Body of pancreas (tissue), 4 donors: ENCODE data around the gene ME3. TPM values are rescaled to one million over a fixed set of nuclear protein-coding genes. Genes with fewer than 3 reads are reported as not detected.
"Not testable (repeated sequence)": the region's sequence is repeated elsewhere in the genome, so short reads cannot be mapped to it uniquely, and the experiment has no call there.

ENCODE experiments used
- ATAC-seq: fragments of 150-250 bp; one replicate; pipeline ENCODE4 v1.9.1; 2016
- DNase-seq, 4 donors: peaks; one replicate each; pipeline ENCODE4 v3.0.0-alpha.2; 2019
- H3K27ac ChIP-seq, 4 donors: fragments of 200-600 bp; sonication (generic); 1 replicate in 3 of 4; 2 replicates in 1 of 4; pipeline versions ENCODE4 v1.5.1 to v1.6.1; 2016 to 2019; ENCODE audit warnings: mild to moderate bottlenecking in 1 of 4, mixed read lengths in 1 of 4, moderate library complexity in 1 of 4
- H3K27me3 ChIP-seq, 2 donors: fragments of 200-600 bp; sonication (generic); one replicate each; pipeline ENCODE4 v1.6.0; 2016; ENCODE audit warnings: mild to moderate bottlenecking in 1 of 2
- H3K36me3 ChIP-seq, 2 donors: fragments of 200-600 bp; sonication (generic); replicated peaks in 1 of 2; 2 replicates each; pipeline ENCODE4 v1.5.1; 2016; ENCODE audit warnings: low read depth in 2 of 2; ENCODE audit not compliant: insufficient read depth in 1 of 2
- H3K4me1 ChIP-seq: fragments of 200-600 bp; sonication (generic); one replicate; pipeline ENCODE4 v1.6.0; 2016
- H3K4me3 ChIP-seq, 2 donors: fragments of 200-600 bp; sonication (generic); 1 replicate in 1 of 2; 2 replicates in 1 of 2; pipeline ENCODE4 v1.5.1; 2016 to 2019
- H3K9me3 ChIP-seq, 3 donors: fragments of 200-600 bp; sonication (generic); 1 replicate in 2 of 3; 2 replicates in 1 of 3; pipeline ENCODE4 v1.5.1; 2016
- POLR2A ChIP-seq, 3 donors: fragments of 450-650 bp; IDR thresholded peaks; one replicate each; pipeline ENCODE4 v1.6.1; 2016; ENCODE audit warnings: antibody characterized with exemption in 3 of 3, mild to moderate bottlenecking in 2 of 3
- WGBS, 2 donors: methylation state at CpG; one replicate each; pipeline ENCODE4 v1.1.5; 2017; 5-methylcytosine and 5-hydroxymethylcytosine counted together
- intact Hi-C: fragments of 100-400 bp; cut with DNase I; formaldehyde crosslinking; loops from one replicate; pipeline ENCODE4 v1.15.1; 2023
- total RNA-seq, 2 donors: library from RNA; depleted of rRNA; stranded (reverse); fragments of >200 nt; gene quantifications; one replicate each; pipeline ENCODE4 v1.1.0, GENCODE V29; 2016
- TF ChIP-seq, protein P1 (sequence below), 7 experiments: fragments of 450-650 bp in 4 of 7; fragments of 200-600 bp in 3 of 7; sonication (generic) in 3 of 7; IDR thresholded peaks; one replicate each; pipeline ENCODE4 v1.5.1; 2016 to 2019; ENCODE audit warnings: antibody characterized with exemption in 7 of 7

The ME3 gene
- total RNA-seq, 2 donors from 2014 or later: 20.8 to 54.7 TPM

GRCh38 chr11:86418513-86418912 is 253.9 kb downstream of the ME3 start:
- Histone ChIP-seq H3K27ac (no peak overlapping the region), H3K4me1 (no peaks in the 10 kb centered on the region), H3K27me3 (no peaks in the 10 kb centered on the region), H3K4me3 (no peak overlapping the region), H3K36me3 (no peaks in the 10 kb centered on the region), H3K9me3 (no peaks in the 10 kb centered on the region)
- 84 to 92% methylated on average over 3 of the region's 3 CpGs for WGBS, 2 donors
- intact Hi-C loops: no loop called here
- ATAC-seq (no peak), DNase-seq (no peak)
- TF ChIP-seq, protein P1, sequence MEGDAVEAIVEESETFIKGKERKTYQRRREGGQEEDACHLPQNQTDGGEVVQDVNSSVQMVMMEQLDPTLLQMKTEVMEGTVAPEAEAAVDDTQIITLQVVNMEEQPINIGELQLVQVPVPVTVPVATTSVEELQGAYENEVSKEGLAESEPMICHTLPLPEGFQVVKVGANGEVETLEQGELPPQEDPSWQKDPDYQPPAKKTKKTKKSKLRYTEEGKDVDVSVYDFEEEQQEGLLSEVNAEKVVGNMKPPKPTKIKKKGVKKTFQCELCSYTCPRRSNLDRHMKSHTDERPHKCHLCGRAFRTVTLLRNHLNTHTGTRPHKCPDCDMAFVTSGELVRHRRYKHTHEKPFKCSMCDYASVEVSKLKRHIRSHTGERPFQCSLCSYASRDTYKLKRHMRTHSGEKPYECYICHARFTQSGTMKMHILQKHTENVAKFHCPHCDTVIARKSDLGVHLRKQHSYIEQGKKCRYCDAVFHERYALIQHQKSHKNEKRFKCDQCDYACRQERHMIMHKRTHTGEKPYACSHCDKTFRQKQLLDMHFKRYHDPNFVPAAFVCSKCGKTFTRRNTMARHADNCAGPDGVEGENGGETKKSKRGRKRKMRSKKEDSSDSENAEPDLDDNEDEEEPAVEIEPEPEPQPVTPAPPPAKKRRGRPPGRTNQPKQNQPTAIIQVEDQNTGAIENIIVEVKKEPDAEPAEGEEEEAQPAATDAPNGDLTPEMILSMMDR (IDR thresholded peaks at IDR 0.05): no peak
- no peak for TF ChIP-seq POLR2A (IDR thresholded peaks at IDR 0.05)

GRCh38 chr11:86418106-86418505 is 254.3 kb downstream of the ME3 start:
- WGBS, 2 donors: 83 to 85% methylated on average over 3 of the region's 3 CpGs
- Histone ChIP-seq H3K4me1 (no peaks in the 10 kb centered on the region), H3K27me3 (no peaks in the 10 kb centered on the region), H3K36me3 (no peaks in the 10 kb centered on the region), H3K9me3 (no peaks in the 10 kb centered on the region), H3K4me3 (no peak overlapping the region), H3K27ac (no peak overlapping the region)
- intact Hi-C loops: no loop called here
- DNase-seq: no peak
- no peak for ATAC-seq
- TF ChIP-seq, protein P1 (IDR thresholded peaks at IDR 0.05): no peak
- TF ChIP-seq POLR2A (IDR thresholded peaks at IDR 0.05): no peak

DNA sequence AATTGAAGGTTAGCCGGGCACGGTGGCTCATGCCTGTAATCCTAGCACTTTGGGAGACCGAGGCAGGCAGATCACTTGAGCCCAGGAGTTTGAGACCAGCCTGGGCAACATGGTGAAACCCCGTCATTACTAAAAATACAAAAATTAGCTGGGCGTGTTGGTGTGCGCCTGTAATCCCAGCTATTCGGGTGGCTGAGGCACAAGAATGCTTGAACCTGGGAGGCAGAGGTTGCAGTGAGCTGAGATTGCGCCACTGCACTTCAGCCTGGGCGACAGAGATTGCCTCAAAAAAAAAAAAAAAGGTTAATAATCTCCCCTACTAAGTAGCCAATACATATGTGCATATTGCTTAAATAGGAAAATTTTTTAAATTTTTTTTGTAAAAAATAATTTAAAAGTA is 255.5 kb downstream of the ME3 start:
- H3K36me3 ChIP-seq, ATAC-seq, H3K4me1 ChIP-seq, H3K4me3 ChIP-seq, H3K9me3 ChIP-seq, H3K27ac ChIP-seq, intact Hi-C loops, H3K27me3 ChIP-seq, DNase-seq: not testable (repeated sequence)
- WGBS, 2 donors: 89 to 92% methylated on average over 9 of the region's 9 CpGs

DNA sequence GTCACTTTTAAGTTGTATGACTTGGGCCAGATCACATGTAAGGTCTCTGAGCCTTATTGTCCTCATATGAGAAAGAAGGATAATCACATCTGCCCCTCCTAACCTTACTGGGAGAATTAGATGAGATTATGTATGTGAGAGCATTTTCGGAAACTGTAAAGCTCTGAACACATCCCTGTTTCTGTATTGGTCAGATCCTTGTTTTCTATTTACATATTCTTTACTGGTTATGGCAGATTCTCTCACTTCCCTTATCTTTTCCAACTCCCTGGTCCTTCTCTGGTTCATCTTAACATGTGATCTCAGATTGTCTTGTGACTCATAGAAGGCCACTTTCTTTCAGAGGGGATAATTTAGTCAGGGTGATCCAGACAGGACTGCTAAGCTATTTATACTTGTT is 255.9 kb downstream of the ME3 start:
- no peaks in the 10 kb centered on the region for H3K9me3 ChIP-seq
- TF ChIP-seq POLR2A (IDR thresholded peaks at IDR 0.05): no peak
- TF ChIP-seq, protein P1 (IDR thresholded peaks at IDR 0.05): no peak
- no peaks in the 10 kb centered on the region for H3K4me1 ChIP-seq
- H3K36me3 ChIP-seq: no peaks in the 10 kb centered on the region
- no peak overlapping the region for H3K27ac ChIP-seq
- H3K4me3 ChIP-seq: no peak overlapping the region
- intact Hi-C loops: no loop called here
- ATAC-seq (no peak), DNase-seq (no peak)
- no peaks in the 10 kb centered on the region for H3K27me3 ChIP-seq
- WGBS, 2 donors: 83% methylated on average over 1 of the region's 1 CpG

DNA sequence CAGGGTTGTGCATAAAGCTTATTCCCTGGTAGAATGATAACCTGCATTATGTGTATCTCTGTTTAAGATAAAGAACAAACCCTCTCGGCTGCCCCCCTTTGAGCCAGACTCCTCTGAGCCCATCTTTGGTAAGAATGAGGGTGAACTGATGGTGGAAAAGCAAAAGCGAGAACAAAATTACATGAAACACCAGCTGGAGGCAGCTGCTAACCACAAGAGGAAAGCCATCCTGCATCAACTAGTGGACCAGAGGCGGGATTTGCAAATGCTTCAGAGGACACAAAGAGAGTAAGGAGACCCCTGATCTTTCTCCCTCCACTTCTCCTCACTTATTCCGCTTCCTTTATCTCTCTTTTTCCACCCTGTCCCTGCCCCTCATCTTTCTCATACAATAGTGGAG is 257.4 kb downstream of the ME3 start:
- TF ChIP-seq POLR2A (IDR thresholded peaks at IDR 0.05): no peak
- TF ChIP-seq, protein P1 (IDR thresholded peaks at IDR 0.05): no peak
- ATAC-seq (no peak), DNase-seq (no peak)
- WGBS, 2 donors: 75 to 85% methylated on average over 4 of the region's 4 CpGs
- no peaks in the 10 kb centered on the region for H3K9me3 ChIP-seq
- no peaks in the 10 kb centered on the region for H3K4me1 ChIP-seq
- intact Hi-C loops: no loop called here
- no peak overlapping the region for H3K4me3 ChIP-seq
- no peak overlapping the region for H3K27ac ChIP-seq
- no peaks in the 10 kb centered on the region for H3K27me3 ChIP-seq
- H3K36me3 ChIP-seq: no peaks in the 10 kb centered on the region
